Panc1 (cell line): ENCODE data around the gene TAGLN2. TPM values are rescaled to one million over a fixed set of nuclear protein-coding genes. Genes with fewer than 3 reads are reported as not detected.

Experiments
- ATAC-seq: fragments of 200-7000 bp; cut with Tn5 transposase; 2 replicates; pipeline ENCODE4 v1.9.1; 2020; ENCODE audit warnings: mild to moderate bottlenecking, moderate library complexity
- BruUV-seq: library from RNA; stranded (reverse); fragments of 400-500 nt; replicated peaks from 2 replicates; lab custom pipeline; 2021; lab: Mats Ljungman, UMichigan
- CTCF ChIA-PET: fragments of 300-600 bp; sonication (Branson Sonifier 250); formaldehyde crosslinking; loops from one replicate; lab custom pipeline; 2022; ENCODE audit warnings: antibody characterized with exemption; lab: Charles Lee
- POLR2A ChIA-PET: fragments of 300-600 bp; sonication (Branson Sonifier 250); formaldehyde crosslinking; loops from one replicate; lab custom pipeline; 2022; ENCODE audit warnings: antibody characterized with exemption; lab: Charles Lee
- DNase-seq: peaks from one replicate; pipeline ENCODE4 v3.0.0-alpha.2; 2010; ENCODE audit warnings: low read depth, low spot score
- H3K27ac ChIP-seq: 2 replicates; pipeline ENCODE4 v1.5.1; 2011; ENCODE audit warnings: mild to moderate bottlenecking, low read length, inconsistent platforms
- H3K27me3 ChIP-seq: fragments of 200-500 bp; sonication (Bioruptor generic); 2 replicates; pipeline ENCODE4 v1.6.0; 2014; ENCODE audit warnings: low read length, inconsistent platforms; ENCODE audit not compliant: control insufficient read depth, insufficient read depth
- H3K36me3 ChIP-seq: fragments of 200-500 bp; sonication (Bioruptor generic); 2 replicates; pipeline ENCODE4 v1.5.1; 2014; ENCODE audit warnings: inconsistent platforms, mild to moderate bottlenecking, low read length, moderate library complexity; ENCODE audit not compliant: control insufficient read depth, insufficient read depth
- H3K4me1 ChIP-seq: 2 replicates; pipeline ENCODE4 v1.5.1; 2011; ENCODE audit warnings: inconsistent platforms, mild to moderate bottlenecking, low read length, moderate library complexity; ENCODE audit not compliant: control insufficient read depth, insufficient read depth
- H3K4me3 ChIP-seq, 2 experiments: 2 replicates each; pipeline ENCODE4 v1.5.1; 2011 to 2012; ENCODE audit warnings: low read depth in 2 of 2, low read length in 2 of 2, mild to moderate bottlenecking in 2 of 2, inconsistent platforms in 1 of 2, moderate library complexity in 1 of 2
- H3K9me3 ChIP-seq: fragments of 200-500 bp; sonication (Bioruptor generic); 2 replicates; pipeline ENCODE4 v1.5.1; 2014; ENCODE audit warnings: low read depth, mild to moderate bottlenecking, inconsistent platforms, low read length, moderate library complexity; ENCODE audit not compliant: control insufficient read depth, insufficient read depth
- POLR2AphosphoS5 ChIP-seq: IDR thresholded peaks from 2 replicates; pipeline ENCODE4 v1.6.1; 2012; ENCODE audit warnings: mild to moderate bottlenecking, low read depth, low read length, moderate library complexity
- SIN3A ChIP-seq: IDR thresholded peaks from 2 replicates; pipeline ENCODE4 v1.6.1; 2012; ENCODE audit warnings: low read depth, mild to moderate bottlenecking, low read length, moderate library complexity, borderline replicate concordance; ENCODE audit not compliant: insufficient read depth
- TCF7L2 ChIP-seq: IDR thresholded peaks from 2 replicates; pipeline ENCODE4 v1.6.1; 2011; ENCODE audit warnings: mild to moderate bottlenecking, low read depth, low read length, inconsistent platforms
- in situ Hi-C: cut with HindIII; loops from 2 replicates; pipeline ENCODE4 v1.10.0; 2016; ENCODE audit warnings: low sequenced_read_pairs, low pct_unique_long_range_greater_than_20kb
- intact Hi-C: fragments of 100-400 bp; cut with micrococcal nuclease; formaldehyde crosslinking; loops from one replicate; pipeline ENCODE4 v1.10.0; 2022; ENCODE audit not compliant: unreplicated experiment
- total RNA-seq: library from RNA; stranded (reverse); gene quantifications from one replicate; pipeline ENCODE4 v1.2.1, GENCODE V29; 2021; ENCODE audit not compliant: unreplicated experiment
- TF ChIP-seq, protein P1 (sequence below), 2 experiments: IDR thresholded peaks; 2 replicates each; pipeline ENCODE4 v1.6.1; 2011 to 2012; ENCODE audit warnings: low read depth in 2 of 2, control low read depth in 1 of 2, low read length in 1 of 2, mild to moderate bottlenecking in 1 of 2, moderate library complexity in 1 of 2; ENCODE audit not compliant: insufficient read depth in 1 of 2
- TF ChIP-seq, protein P2 (sequence below): fragments of 450-650 bp; IDR thresholded peaks from 2 replicates; pipeline ENCODE4 v1.5.1; 2017; ENCODE audit warnings: mild to moderate bottlenecking

The TAGLN2 gene
- total RNA-seq, 1 experiment from 2014 or later, result 474 TPM

DNA sequence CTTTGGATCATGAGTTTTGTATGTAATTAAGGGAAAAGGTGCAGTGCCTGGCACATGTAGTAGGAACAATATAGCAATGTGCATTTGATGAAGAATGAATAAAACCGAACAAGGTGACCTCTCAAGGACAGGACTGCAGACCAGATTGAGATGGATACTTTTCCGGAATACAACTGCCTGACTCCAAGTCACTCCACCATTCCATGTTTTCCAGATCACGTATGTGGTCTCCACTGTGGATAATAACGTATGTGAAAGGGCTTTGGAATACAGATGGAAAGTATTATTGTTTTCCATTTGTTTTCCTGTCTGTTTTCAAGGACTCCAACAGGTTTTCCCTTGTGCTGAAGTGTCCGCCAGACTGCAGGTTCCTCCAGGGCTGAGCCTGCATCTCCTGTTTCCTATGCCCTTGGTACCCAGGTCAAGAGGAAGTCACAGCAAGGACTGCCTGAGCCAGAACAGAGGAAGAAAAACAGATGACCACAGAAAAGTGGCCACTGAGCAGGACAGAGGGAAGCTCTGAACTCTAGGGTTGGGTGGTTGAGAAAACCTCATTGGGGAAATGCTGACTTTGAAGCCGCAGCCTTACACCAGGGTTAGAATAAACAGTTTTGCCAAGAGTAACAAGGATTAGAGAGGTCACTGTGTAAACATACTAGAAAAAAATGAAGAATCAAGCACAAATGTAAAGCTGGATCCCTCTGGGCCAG, 29.3 kb downstream of the TAGLN2 start:
- Histone ChIP-seq H3K4me1 (no peaks in the 10 kb centered on the region), H3K27ac (no peak overlapping the region; the same call in 1 of the 2 replicates), H3K27me3 (no peaks in the 10 kb centered on the region), H3K9me3 (no peaks in the 10 kb centered on the region), H3K36me3 (no peaks in the 10 kb centered on the region), H3K4me3 (no peak overlapping the region)
- in situ Hi-C loops (no loop called here), intact Hi-C loops (loop anchor here (10.0 kb wide), 1 partner anchor 731 kb away; no protein-coding TSS in a partner anchor)
- no TSS peak for BruUV-seq
- TF ChIP-seq SIN3A (no peak), TCF7L2 (no peak), POLR2AphosphoS5 (no peak)
- TF ChIP-seq, protein P1, sequence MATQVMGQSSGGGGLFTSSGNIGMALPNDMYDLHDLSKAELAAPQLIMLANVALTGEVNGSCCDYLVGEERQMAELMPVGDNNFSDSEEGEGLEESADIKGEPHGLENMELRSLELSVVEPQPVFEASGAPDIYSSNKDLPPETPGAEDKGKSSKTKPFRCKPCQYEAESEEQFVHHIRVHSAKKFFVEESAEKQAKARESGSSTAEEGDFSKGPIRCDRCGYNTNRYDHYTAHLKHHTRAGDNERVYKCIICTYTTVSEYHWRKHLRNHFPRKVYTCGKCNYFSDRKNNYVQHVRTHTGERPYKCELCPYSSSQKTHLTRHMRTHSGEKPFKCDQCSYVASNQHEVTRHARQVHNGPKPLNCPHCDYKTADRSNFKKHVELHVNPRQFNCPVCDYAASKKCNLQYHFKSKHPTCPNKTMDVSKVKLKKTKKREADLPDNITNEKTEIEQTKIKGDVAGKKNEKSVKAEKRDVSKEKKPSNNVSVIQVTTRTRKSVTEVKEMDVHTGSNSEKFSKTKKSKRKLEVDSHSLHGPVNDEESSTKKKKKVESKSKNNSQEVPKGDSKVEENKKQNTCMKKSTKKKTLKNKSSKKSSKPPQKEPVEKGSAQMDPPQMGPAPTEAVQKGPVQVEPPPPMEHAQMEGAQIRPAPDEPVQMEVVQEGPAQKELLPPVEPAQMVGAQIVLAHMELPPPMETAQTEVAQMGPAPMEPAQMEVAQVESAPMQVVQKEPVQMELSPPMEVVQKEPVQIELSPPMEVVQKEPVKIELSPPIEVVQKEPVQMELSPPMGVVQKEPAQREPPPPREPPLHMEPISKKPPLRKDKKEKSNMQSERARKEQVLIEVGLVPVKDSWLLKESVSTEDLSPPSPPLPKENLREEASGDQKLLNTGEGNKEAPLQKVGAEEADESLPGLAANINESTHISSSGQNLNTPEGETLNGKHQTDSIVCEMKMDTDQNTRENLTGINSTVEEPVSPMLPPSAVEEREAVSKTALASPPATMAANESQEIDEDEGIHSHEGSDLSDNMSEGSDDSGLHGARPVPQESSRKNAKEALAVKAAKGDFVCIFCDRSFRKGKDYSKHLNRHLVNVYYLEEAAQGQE (IDR thresholded peaks at IDR 0.05; ENCODE audit: insufficient read depth in 1 of 2, low read depth in 2 of 2, low read length in 1 of 2), result no peak
- TF ChIP-seq, protein P2, sequence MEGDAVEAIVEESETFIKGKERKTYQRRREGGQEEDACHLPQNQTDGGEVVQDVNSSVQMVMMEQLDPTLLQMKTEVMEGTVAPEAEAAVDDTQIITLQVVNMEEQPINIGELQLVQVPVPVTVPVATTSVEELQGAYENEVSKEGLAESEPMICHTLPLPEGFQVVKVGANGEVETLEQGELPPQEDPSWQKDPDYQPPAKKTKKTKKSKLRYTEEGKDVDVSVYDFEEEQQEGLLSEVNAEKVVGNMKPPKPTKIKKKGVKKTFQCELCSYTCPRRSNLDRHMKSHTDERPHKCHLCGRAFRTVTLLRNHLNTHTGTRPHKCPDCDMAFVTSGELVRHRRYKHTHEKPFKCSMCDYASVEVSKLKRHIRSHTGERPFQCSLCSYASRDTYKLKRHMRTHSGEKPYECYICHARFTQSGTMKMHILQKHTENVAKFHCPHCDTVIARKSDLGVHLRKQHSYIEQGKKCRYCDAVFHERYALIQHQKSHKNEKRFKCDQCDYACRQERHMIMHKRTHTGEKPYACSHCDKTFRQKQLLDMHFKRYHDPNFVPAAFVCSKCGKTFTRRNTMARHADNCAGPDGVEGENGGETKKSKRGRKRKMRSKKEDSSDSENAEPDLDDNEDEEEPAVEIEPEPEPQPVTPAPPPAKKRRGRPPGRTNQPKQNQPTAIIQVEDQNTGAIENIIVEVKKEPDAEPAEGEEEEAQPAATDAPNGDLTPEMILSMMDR, result no peak
- CTCF ChIA-PET, result interaction anchor here (1.0 kb wide), 1 partner anchor 112 kb away, joined by 3 read pairs; no protein-coding TSS in a partner anchor
- no peak for DNase-seq
- POLR2A ChIA-PET, result no interaction called here
- no peak for ATAC-seq

DNA sequence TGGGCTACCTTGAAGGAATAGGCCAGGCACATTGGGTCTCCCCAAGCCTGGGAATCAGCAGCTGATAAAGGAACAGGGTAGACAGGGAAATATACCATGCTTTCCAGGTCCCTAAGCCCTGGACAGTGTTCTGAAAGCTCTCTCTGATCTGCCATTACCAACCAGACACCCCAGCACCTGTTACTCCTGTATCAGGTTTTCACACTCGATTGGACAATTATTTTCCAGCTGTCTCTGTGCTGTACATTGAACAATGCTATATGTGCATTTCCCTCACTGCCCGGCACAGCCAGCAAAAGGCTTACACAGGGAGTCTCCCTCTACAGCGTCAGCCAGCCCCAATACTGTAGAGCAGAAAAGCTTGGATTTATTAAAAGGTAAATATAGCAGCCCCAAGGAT, 30.0 kb downstream of the TAGLN2 start:
- BruUV-seq, result no TSS peak
- intact Hi-C loops, result loop anchor here (10.0 kb wide), 1 partner anchor 730 kb away; no protein-coding TSS in a partner anchor
- no peaks in the 10 kb centered on the region for H3K4me1 ChIP-seq
- H3K36me3 ChIP-seq, result no peaks in the 10 kb centered on the region
- H3K27me3 ChIP-seq, result no peaks in the 10 kb centered on the region
- no peaks in the 10 kb centered on the region for H3K9me3 ChIP-seq
- TF ChIP-seq, protein P1 (IDR thresholded peaks at IDR 0.05; ENCODE audit: insufficient read depth in 1 of 2, low read depth in 2 of 2, low read length in 1 of 2), result no peak
- no peak for TF ChIP-seq POLR2AphosphoS5
- no peak for TF ChIP-seq SIN3A
- no peak for TF ChIP-seq TCF7L2
- TF ChIP-seq, protein P2, result no peak
- DNase-seq, result no peak
- in situ Hi-C loops, result no loop called here
- no peak for ATAC-seq
- POLR2A ChIA-PET, result no interaction called here
- H3K27ac ChIP-seq, result no peak overlapping the region
- CTCF ChIA-PET, result interaction anchor here (3.8 kb wide), 1 partner anchor 112 kb away, joined by 18 read pairs; no protein-coding TSS in a partner anchor
- H3K4me3 ChIP-seq, result no peak overlapping the region
